Kidney (tissue), 14 donors: ENCODE data around the gene SCYGR4. TPM values are rescaled to one million over a fixed set of nuclear protein-coding genes. Genes with fewer than 3 reads are reported as not detected.

Experiments used
- DNase-seq, 5 donors: peaks; one replicate each; pipeline ENCODE4 v3.0.0-alpha.2; 2013 to 2020
- FAIRE-seq: peaks from 2 replicates; lab custom pipeline; 2012; peaks lifted over from hg19 to GRCh38; lab: Jason Lieb, UNC
- H3K27ac ChIP-seq, 2 donors: one replicate each; pipeline ENCODE4 v1.7.0; 2013; ENCODE audit warnings: low read depth in 2 of 2, low read length in 2 of 2, inconsistent platforms in 1 of 2
- H3K27me3 ChIP-seq: one replicate; pipeline ENCODE4 v1.7.1; 2013; ENCODE audit warnings: low read length, inconsistent platforms; ENCODE audit not compliant: control insufficient read depth, insufficient read depth
- H3K36me3 ChIP-seq, 3 donors: one replicate each; pipeline versions ENCODE4 v1.7.0 to v1.7.1; 2013; ENCODE audit warnings: low read length in 3 of 3, control low read depth in 1 of 3, inconsistent platforms in 1 of 3; ENCODE audit not compliant: insufficient read depth in 3 of 3, control insufficient read depth in 2 of 3
- H3K4me1 ChIP-seq, 3 donors: one replicate each; pipeline versions ENCODE4 v1.7.0 to v1.7.1; 2013; ENCODE audit warnings: low read length in 3 of 3, inconsistent platforms in 1 of 3, low read depth in 1 of 3; ENCODE audit not compliant: control insufficient read depth in 2 of 3, insufficient read depth in 2 of 3
- H3K4me3 ChIP-seq, 3 donors: one replicate each; pipeline versions ENCODE4 v1.7.0 to v1.8.1; 2013; ENCODE audit warnings: low read length in 3 of 3, control low read depth in 1 of 3, inconsistent platforms in 1 of 3
- H3K9ac ChIP-seq, 3 donors: one replicate each; pipeline versions ENCODE4 v1.7.0 to v1.7.1; 2013; ENCODE audit warnings: low read length in 3 of 3, control low read depth in 1 of 3, inconsistent platforms in 1 of 3
- H3K9me3 ChIP-seq, 3 donors: one replicate each; pipeline versions ENCODE4 v1.7.0 to v1.7.1; 2013; ENCODE audit warnings: low read length in 3 of 3, control low read depth in 1 of 3, inconsistent platforms in 1 of 3; ENCODE audit not compliant: control insufficient read depth in 2 of 3, insufficient read depth in 1 of 3
- CTCF ChIP-seq: IDR thresholded peaks from 3 replicates; pipeline ENCODE4 v1.5.1; 2012; ENCODE audit warnings: mild to moderate bottlenecking, moderate library complexity, borderline replicate concordance; ENCODE audit not compliant: insufficient read depth; ENCODE audit errors: extremely low read depth
- intact Hi-C: fragments of 100-400 bp; cut with DNase I; formaldehyde crosslinking; loops from one replicate; pipeline ENCODE4 v1.11.1; 2022
- polyA plus RNA-seq: library from polyadenylated mRNA; stranded (reverse); fragments of 350-450 nt; fragmentation: Illumina TruSeq; extraction: RNeasy Lipid Tissue Mini Kit (QIAGEN cat#74804); gene quantifications from one replicate; pipeline ENCODE4 v1.2.3, GENCODE V29; 2014; ENCODE audit warnings: low read depth, low replicate concordance; ENCODE audit not compliant: insufficient read depth
- total RNA-seq: library from RNA; stranded (reverse); fragmentation: NEBNext Ultra II Directional; extraction: Animal tissue kit (Norgen Biotek cat#: 25700); gene quantifications from one replicate; pipeline ENCODE4 v1.2.1, GENCODE V29; 2021
- donor health status: control.
- donor health status: control.
- donor health status: control.
- donor health status: control.
- donor health status: control.
- donor health status: DM: yes; HTN: yes; CAD: no.
- donor health status: Normal renal cell carcinoma (clear cell type).

The SCYGR4 gene
- total and polyA plus RNA-seq, 2 donors from 2014 or later, result not detected

GRCh38 chr2:227655454-227655853, 38.2 kb downstream of the SCYGR4 start:
- intact Hi-C loops, result no loop called here
- no peak for DNase-seq
- no peak for FAIRE-seq
- no peaks in the 10 kb centered on the region for H3K4me1 ChIP-seq
- H3K36me3 ChIP-seq, result no peaks in the 10 kb centered on the region
- H3K4me3 ChIP-seq, result no peak overlapping the region
- no peaks in the 10 kb centered on the region for H3K9me3 ChIP-seq
- TF ChIP-seq CTCF, result no peak
- no peak overlapping the region for H3K27ac ChIP-seq
- no peak overlapping the region for H3K9ac ChIP-seq
- no peaks in the 10 kb centered on the region for H3K27me3 ChIP-seq

GRCh38 chr2:227657199-227657845, 40.0 kb downstream of the SCYGR4 start:
- Histone ChIP-seq H3K36me3 (no peaks in the 10 kb centered on the region), H3K9me3 (no peaks in the 10 kb centered on the region), H3K4me1 (no peaks in the 10 kb centered on the region), H3K27ac (no peak overlapping the region), H3K4me3 (no peak overlapping the region), H3K27me3 (no peaks in the 10 kb centered on the region), H3K9ac (no peak overlapping the region)
- intact Hi-C loops, result no loop called here
- FAIRE-seq (no peak), DNase-seq (no peak)
- TF ChIP-seq CTCF, result no peak

- intact Hi-C loops, result no loop called here
- Histone ChIP-seq H3K9ac (no peak overlapping the region), H3K36me3 (no peaks in the 10 kb centered on the region), H3K9me3 (no peaks in the 10 kb centered on the region), H3K27me3 (no peaks in the 10 kb centered on the region), H3K4me3 (no peak overlapping the region), H3K4me1 (no peaks in the 10 kb centered on the region), H3K27ac (no peak overlapping the region)
- FAIRE-seq, result no peak
- DNase-seq, result no peak
- no peak for TF ChIP-seq CTCF
These were observed 43.8 kb downstream of the SCYGR4 start for GRCh38 chr2:227661025-227661649.
